Astrocyte of the hippocampus (primary cell): ENCODE results near the gene CLEC2A.

Experiments used
- DNase-seq: peaks from one replicate; pipeline ENCODE4 v3.0.0; 2011; ENCODE audit warnings: low read depth, low spot score

The CLEC2A gene

DNA sequence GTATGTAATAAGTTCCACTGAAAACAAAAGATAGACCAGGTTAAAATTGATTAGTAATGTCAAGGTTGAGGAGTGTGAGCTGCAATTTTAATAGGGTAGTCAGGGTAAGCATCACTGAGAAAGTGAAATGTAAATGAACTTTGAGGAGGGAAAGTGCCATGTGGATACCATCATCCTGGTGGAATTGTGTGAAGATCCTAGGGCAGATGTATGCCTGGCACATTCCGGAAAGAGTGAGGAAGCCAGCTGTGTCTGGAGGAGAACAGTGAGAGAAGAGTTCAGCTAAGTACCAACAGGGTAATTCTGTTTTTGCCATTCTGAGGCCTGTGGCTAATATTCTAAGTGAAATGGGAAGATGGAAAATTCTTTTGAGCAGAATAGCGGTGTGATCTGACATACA lies 2.9 kb upstream of the CLEC2A start:
- DNase-seq, result no peak

DNA sequence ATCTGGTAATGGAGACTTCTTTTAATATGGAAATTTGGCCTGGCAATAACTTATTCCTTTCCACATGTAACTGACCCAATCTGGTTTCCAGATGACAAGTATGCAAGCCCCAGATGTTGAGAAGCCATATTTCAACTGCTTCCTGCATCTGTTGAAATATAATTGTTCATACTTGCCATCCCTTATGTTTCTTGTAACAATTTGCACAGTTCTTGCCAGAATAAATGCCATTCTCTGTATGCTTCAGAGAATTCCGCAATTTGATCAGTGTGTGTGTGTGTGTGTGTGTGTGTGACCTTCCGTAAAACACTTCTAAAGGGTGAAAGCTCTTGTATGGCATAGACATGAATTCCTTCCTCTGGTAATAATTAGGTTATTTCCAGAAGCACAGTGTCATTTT lies 1.8 kb upstream of the CLEC2A start:
- DNase-seq, result no peak

DNA sequence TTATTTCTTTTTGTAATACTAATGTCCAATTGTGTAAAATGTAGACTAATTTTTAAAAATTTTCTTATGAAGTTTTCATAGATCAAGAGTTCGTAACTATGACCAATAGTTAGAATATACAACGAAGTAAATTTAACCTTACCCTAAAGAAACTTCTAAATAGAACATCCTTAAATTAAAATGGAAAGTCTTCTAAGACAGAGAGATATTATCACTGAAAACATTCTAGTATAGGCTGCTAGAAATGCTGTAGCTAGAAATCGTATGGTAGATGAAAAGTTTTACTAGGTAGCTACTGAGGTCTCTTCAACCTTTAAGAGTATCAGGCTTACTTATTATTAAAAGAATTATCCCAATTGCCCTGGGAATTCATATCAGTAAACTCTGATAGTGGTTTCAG lies 925 bp downstream of the CLEC2A start:
- DNase-seq, result no peak

DNA sequence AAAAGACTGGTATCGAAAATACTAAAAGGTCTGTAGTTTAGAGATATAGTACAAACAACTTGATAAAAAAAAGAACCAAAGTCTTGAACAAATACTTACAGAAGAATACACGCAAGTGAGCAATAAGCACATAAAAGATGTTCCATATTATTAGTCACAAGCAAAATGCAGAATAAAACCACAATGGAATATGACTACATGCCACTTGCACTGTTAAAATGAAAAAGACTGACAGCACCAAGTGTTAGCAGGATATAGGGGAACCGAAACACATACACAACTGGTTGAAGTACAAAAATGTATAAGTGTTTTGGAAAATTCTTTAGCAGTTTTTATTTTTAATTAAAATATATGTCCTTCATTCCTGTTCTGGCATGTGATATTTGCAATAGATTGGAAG lies 3.6 kb downstream of the CLEC2A start:
- DNase-seq, result no peak

DNA sequence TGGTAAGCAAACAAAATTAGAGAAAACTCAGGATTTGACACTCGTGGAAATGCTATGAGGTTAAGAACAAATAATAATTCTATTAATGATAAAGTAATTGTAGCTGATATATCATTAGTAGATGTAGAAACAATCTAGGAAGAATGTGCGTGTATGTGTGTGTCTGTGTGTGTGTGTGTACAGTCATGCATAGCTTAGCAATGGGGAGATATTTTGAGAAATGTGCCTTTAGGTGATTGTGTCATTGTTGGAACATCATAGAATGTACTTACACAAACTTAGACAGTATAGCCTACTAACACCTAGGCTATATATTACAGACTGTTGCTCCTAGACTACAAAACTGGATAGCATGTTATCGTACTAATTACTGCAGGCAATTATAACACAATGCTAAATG lies 5.3 kb downstream of the CLEC2A start:
- no peak for DNase-seq

DNA sequence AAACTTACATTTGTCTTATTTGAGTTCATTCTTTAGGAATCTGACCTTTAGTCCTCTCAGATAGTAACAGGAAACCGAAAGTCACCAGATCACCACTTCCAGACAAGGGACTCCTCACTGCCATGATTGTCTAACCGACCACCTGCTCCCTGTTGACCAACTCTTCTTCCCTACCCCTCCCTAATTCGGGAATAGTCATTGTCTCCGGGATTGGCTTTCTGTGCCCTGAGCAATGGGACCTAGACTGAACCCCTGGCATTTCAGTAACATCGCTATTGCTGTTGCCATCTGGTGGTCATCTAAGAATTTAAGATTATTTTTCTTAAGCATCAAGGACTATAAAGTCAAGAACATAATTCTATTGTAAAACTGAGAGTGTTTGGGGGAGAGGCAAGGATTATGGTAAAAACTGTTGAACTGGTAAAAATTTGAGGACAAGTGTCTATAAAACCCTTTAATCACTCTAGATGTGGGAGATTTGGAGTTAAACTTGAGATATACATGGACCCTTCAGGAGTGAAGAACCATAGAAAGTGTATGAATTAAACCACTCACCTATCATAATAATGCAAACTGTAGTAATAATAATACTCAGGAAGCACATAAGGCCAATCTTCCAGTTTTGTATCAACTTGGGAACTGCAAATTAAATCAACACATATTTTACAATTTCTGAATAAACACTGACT lies 6.3 kb downstream of the CLEC2A start:
- DNase-seq, result peak; percentile 45

DNA sequence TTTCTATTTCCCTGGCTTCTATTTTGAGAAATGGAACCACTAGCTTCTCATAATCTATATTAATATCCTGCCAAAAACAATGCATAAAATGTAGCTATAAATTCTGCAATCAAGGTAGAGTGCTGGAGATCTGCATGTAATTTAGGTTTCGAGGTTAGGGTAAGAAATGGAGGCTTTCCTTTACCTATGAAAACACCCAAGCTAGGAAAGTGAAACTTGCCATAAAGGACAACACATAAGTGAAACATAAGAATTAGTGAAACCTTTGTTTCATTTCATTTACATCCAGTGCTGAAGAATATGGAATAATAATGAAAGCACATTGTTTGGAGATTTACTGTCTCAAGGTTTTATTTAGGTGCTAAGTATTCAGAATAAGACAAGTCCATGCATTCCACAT lies 9.7 kb downstream of the CLEC2A start:
- no peak for DNase-seq

DNA sequence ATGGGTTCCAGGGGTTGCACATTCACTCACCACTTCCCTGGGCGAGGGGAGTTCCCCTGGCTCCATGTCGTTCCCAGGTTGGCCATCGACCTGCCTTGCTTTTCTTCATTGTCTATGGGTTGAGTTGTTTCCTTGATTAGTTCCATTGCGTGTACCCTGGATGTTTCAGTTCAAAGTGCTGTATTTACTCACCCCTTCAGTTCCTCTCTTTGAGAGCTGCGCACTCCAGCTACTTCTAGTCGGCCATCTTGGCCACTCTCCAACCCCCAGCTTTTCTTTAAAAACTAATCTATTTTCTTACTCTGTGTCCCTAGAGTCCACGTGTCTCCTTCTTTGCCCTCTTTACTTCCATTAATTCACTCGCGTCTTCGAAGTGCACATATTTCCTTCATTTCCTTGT lies 11.7 kb downstream of the CLEC2A start:
- DNase-seq, result no peak

DNA sequence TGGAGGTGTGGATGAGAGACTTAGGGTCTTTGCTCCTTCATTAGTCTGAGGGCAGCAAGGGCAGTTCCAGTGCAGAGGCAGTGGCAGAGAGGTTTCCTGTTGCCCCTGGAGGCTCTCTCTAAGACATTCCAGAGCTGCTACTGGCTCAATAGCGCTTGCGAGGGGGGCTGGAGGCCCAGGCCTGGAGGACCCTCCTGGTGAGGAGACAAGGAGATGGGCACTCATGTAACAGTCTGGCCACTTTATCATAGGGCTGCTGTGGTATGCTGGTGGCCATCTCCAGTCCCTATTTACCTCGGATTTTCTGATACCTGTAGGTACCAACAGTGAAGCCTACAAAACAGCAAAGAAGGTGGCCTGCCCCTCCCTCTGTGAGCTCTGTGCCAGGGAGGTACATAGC lies 12.7 kb downstream of the CLEC2A start:
- DNase-seq, result no peak

DNA sequence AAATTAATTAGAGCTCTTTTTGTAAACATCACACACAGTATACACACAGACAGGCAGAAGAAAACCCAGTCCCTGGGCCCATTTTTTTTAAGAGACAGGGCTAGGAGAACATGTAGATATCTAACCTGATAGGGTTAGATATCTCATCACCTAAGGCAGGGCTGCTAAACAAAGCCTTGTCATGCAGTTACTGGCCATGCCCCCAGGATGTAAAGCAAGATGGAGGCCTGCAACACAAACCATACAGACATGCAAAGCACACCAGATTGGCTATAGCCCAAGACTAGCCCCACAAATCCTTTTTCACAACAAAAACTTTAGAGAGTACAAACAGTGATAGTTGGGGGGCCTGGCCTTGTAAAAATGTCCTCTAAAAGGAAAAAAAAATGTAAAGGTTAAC lies 20.5 kb downstream of the CLEC2A start:
- no peak for DNase-seq

DNA sequence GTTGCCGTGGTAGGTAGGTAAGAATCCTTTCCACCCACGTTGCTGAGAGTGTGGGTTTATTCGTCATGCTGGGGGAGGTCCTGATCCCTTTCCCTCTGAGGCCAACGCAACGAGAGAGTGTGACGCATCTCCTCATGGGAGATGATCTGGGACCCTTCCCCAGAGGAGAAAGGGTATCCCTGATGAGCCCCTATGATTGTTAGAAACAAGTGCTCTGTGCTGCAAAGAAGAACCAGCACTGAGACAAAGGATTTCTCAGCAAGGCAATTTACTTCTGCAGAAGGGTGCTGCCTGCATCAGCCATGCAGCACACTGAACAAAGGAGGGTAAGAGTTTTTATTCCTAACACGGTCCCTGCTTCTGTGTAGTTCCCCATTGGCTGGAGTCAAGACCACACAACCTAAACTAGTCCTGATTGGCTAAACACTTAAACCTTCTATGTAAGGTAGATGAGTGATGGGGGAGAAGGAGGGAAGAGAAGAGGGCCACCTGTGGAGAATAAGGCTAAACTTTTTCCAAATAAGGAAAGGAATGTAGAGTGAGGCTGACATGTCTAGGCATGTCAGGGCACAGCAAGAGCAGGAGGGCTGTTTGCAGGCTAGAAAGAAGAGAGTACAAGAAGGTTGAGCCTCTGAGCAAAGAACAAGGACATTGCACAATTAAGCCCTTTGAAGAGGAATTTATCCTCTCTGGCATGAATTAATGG lies 21.3 kb downstream of the CLEC2A start:
- no peak for DNase-seq

DNA sequence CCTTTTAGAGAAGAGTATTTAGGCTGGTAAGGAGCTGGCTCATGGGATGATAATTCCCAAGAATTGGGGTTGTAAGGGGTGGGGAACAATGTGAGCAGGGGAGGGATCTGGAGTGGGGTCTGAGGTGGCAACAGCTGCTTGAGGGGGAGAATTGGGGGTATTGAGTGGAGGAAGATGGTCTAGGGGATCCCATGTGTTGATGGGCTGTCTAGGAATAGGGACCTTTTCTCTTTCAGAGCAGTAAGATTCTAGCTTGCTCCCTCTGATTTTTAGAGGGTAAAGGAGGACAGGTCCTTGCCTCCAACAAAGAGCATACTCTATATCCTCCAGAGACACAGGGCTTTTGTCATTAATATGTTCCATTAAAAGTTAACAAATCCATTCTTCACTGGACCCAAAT lies 22.4 kb downstream of the CLEC2A start:
- no peak for DNase-seq

DNA sequence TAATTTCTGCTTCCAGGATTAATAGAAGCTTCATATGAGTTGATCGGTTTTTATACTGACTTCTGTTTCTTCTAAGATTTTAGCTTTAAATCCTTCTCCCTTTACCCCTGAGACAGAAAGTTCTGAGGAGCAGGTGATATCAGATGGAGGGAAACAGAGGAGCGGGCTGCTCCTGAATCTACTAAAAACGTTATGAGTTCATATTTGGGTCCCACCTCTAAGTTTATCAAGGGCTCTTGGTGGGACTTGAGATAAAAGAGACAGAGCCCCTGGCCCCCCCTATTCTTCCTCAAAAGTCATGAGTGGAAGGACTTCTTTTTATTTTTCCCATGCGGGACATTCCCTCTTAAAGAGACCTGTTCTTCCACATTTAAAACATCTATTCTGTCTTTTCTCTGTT lies 23.8 kb downstream of the CLEC2A start:
- DNase-seq, result no peak

DNA sequence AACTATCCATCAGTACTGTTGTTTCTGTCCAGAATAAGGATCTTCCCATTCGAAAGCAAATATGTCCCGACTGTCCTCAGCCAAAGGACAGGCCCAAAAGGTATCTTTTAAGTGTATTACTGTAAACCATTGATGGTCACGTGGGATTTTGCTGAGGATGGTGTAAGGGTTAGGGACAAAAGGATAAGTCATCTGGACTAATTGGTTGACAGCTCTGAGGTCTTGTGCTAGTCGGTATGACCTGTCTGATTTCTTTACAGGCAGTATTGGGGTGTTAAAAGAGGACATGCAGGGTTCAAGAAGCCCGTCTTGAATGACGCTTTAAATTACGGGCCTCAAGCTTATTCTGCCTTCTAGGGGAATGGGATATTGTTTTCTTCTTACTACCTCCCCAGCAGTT lies 24.4 kb downstream of the CLEC2A start:
- no peak for DNase-seq

DNA sequence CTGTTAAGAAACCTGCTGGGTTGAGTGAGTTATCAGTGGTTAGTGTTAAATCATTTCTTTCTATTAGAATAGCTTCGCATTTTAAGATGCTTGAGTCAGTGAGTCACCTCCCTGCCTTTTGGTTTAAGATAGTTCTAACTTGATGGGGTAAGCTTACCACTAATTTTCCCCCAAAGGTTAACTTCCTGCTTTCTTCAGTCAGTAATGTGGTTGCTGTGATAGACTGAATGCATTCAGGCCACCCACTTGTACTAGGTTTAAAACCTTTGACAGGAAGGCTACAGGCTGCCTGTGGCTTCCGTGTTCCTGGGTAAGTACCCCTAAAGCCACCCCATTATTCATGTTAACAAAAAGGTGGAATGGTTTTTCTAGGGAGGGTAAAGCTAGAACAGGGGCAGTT lies 25.3 kb downstream of the CLEC2A start:
- peak; percentile 11 for DNase-seq

DNA sequence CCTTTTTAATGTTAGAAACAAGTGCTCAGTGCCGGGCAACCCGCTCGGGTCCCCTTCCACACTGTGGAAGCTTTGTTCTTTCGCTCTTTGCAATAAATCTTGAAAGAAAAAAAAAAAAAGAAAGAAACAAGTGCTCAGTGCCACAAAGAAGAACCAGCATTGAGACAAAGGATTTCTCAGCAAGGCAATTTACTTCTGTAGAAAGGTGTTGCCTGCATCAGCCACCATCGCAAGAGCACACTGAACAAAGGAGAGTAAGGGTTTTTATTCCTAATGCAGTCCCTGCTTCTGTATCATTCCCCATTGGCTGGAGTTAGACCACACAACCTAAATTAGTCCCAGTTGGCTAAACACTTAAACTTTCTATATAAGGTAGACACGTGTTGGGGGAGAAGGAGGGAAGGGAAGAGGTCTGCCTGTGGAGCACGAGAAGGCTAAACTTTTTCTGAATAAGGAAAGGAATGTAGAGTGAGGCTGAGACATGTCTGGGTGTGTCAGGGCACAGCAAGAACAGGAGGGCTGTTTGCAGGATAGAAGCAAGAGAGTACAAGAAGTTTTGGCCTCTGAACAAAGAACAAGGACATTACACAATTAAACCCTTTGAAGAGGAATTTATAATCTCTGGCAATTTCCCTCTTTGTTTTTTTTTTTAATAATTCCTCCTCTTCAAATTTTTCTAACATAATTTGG lies 29.5 kb downstream of the CLEC2A start:
- DNase-seq, result no peak

DNA sequence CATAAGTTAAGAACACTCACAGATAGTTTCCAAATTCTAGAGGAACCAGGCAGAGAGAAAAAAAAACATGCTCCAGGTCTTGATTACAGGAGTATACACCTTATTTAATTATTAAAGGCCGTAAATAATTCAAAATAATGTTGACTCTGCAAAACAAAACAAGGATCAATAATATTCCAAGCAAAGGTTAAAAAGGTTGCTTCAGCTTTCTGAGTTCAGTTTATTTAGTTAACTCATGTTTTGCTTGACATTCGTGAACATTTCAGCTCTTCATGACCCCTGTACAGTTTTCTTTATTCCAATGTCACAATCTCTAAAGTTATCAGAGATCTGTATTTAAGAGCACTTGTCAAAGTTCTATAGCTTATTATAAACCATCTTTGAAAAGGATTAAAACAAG lies 31.2 kb downstream of the CLEC2A start:
- no peak for DNase-seq

DNA sequence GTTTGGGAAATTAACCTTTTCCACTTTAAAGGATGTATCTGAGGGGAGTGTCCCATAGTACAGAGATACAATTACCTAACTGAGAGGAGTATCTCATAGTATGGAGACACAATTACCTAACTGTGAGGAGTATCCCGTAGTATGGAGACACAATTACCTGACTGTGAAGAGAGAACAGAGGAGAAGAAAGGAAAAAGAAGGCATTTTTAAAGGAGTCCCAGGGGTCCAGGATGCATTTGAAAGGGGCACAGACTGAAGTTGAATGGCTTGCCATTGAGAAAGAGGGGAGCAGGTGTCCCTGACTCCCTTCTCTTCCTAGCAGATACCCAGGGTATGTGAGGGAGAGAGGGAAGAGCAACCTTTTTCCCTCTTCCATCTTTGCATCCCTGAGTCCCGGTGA lies 33.0 kb downstream of the CLEC2A start:
- DNase-seq, result no peak

DNA sequence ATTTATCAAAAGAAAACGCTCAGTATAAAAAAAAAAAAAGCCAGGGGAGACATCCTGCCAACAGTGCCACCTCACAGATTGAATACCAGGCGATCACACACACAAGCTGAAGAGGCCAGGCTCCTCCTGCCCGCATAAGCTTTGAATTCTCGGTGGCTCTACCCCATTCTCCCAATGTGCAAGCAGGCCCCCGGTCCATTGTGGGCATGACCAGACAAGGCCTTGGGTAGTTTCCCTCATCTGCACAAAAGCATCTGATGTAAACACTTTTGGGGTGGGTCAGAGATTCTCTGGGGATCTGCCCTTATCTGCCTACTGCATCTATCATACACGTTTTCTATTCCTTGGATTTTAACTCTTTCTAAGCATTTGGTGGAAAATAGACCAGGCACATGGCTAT lies 34.6 kb downstream of the CLEC2A start:
- DNase-seq, result no peak

DNA sequence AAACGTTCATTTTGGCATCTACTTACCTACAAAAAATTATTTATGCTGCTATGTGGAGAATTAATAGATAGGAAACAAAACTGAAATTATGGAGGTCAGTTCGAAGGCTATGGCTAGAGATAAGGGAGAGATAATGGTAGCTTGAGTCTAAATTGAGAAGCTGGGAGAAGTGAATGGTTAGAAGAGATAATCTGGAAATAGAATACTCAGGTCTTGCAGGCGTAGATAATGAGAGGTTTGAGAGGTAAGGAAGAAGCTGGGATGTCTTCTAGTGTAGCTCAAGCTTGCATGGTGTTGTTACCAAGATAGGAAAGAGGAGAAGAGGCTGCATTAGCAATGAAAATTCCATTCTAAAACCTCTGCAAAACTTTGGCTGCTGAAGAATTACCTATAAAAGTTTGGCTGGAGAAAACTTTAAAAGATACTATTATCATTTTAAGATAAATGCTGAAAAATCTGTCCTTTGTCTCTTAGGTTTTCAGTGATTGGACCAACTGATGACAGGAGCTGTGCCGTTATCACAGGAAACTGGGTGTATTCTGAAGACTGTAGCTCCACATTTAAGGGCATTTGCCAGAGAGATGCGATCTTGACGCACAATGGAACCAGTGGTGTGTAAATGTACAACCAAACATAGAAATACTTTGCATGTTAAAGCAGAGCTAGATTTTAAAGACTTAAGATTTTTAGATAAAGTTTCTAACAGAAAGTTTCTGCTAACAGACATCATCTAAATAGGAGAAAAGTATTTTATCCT lies 36.8 kb downstream of the CLEC2A start:
- DNase-seq, result no peak

DNA sequence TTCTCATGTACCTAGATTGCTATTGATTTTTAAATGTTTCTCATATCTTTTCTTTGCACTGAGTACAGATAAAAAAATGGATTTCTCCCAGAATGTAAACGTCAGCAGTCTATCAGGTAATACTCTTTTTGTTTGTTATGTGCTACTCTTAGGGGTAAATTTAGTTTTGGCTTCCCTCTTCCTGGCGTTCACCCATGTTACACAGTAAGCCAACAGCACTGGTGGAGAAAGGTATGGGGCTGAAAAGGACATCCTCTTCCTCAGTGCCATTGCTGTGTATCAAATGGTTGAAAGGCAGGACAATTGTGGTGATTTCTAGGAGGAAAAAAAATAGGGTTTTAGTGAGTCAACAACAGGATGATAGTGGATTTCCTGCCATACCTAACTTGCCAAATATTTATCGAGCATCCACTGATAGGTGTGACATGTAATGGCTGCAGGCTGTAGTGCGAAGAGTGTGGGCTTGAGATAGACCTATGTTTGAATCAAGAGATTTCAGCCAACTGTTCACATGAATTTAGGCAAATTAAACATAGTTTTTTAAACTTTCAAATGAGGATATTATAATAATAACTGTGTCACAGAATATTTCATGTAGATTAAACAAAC lies 43.4 kb downstream of the CLEC2A start:
- DNase-seq, result no peak

DNA sequence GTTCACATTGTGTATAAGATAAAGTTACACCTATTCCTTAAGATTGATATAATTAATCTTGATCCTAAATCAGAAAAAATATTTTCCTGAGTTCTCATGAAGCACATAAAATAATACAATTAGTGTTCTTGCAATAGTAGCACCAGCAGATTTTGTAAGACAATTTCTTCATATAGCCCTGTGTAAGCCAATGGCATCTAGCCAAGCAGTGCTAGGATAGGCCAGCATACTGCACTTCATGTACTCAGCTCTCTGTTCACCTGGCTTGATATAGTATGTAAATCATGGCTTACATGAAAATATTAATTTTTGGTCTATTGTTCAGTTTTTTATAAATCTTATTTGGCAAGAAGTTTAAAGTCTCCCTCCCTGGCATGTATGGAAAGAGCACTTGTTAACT lies 49.0 kb downstream of the CLEC2A start:
- DNase-seq, result no peak
